Measurements from ENCODE around the gene SERPINB5.
"Not testable (repeated sequence)": the region's sequence is repeated elsewhere in the genome, so short reads cannot be mapped to it uniquely, and the experiment has no call there.

Gene SERPINB5

GRCh38 chr18:63476668-63477067, at the start of gene SERPINB5:
TSS of gene SERPINB5 (plus strand) at chr18:63476958. CDS start at chr18:63484429, 7,471 bp downstream.
- DNase-seq, result peak; percentile 85

- DNase-seq, result peak; percentile 69
These were observed 49.2 kb upstream of the SERPINB5 start for GRCh38 chr18:63427558-63427957.

GRCh38 chr18:63430526-63430925, 46.2 kb upstream of the SERPINB5 start:
- DNase-seq, result no peak

- DNase-seq, result no peak
These were observed 45.6 kb upstream of the SERPINB5 start for GRCh38 chr18:63431180-63431579.

- no peak for DNase-seq
These were observed 43.4 kb upstream of the SERPINB5 start for GRCh38 chr18:63433334-63433866.

- DNase-seq, result no peak
These were observed 38.6 kb upstream of the SERPINB5 start for GRCh38 chr18:63438181-63438580.

- peak; percentile 67 for DNase-seq
These were observed 37.4 kb upstream of the SERPINB5 start for GRCh38 chr18:63439334-63439733.

GRCh38 chr18:63440219-63440618, 36.5 kb upstream of the SERPINB5 start:
- DNase-seq, result no peak

GRCh38 chr18:63440881-63441280, 35.9 kb upstream of the SERPINB5 start:
- no peak for DNase-seq

- no peak for DNase-seq
These were observed 32.9 kb upstream of the SERPINB5 start for GRCh38 chr18:63443829-63444228.

- DNase-seq, result no peak
These were observed 32.2 kb upstream of the SERPINB5 start for GRCh38 chr18:63444580-63444979.

GRCh38 chr18:63445037-63445436, 31.7 kb upstream of the SERPINB5 start:
- DNase-seq, result no peak

- no peak for DNase-seq
These were observed 30.5 kb upstream of the SERPINB5 start for GRCh38 chr18:63446266-63446665.

GRCh38 chr18:63447066-63447465, 29.7 kb upstream of the SERPINB5 start:
- DNase-seq, result no peak

- DNase-seq, result no peak
These were observed 27.3 kb upstream of the SERPINB5 start for GRCh38 chr18:63449426-63449825.

GRCh38 chr18:63451799-63452660, 24.7 kb upstream of the SERPINB5 start:
- no peak for DNase-seq

- DNase-seq, result not testable (repeated sequence)
These were observed 24.0 kb upstream of the SERPINB5 start for GRCh38 chr18:63452751-63453150.

GRCh38 chr18:63454497-63454896, 22.3 kb upstream of the SERPINB5 start:
- DNase-seq, result no peak

GRCh38 chr18:63457977-63458376, 18.8 kb upstream of the SERPINB5 start:
- no peak for DNase-seq

- no peak for DNase-seq
These were observed 16.3 kb upstream of the SERPINB5 start for GRCh38 chr18:63460414-63460813.

GRCh38 chr18:63464434-63464833, 12.3 kb upstream of the SERPINB5 start:
- no peak for DNase-seq

- no peak for DNase-seq
These were observed 11.7 kb upstream of the SERPINB5 start for GRCh38 chr18:63465059-63465458.

- DNase-seq, result no peak
These were observed 9.1 kb upstream of the SERPINB5 start for GRCh38 chr18:63467699-63468098.

GRCh38 chr18:63468575-63468974, 8.2 kb upstream of the SERPINB5 start:
- no peak for DNase-seq

GRCh38 chr18:63470751-63471150, 6.0 kb upstream of the SERPINB5 start:
- no peak for DNase-seq

All from islet precursor cell (in vitro differentiated cells).